ENCODE measurements around the gene SFSWAP.
"Not testable (repeated sequence)": the region's sequence is repeated elsewhere in the genome, so short reads cannot be mapped to it uniquely, and the experiment has no call there.

The SFSWAP gene

GRCh38 chr12:131737150-131737827 is 26.4 kb downstream of the SFSWAP start:
- DNase-seq, result peak; percentile 77

GRCh38 chr12:131738196-131738595 is 27.3 kb downstream of the SFSWAP start:
- no peak for DNase-seq

GRCh38 chr12:131740626-131741025 is 29.7 kb downstream of the SFSWAP start:
- DNase-seq, result no peak

GRCh38 chr12:131742761-131743160 is 31.9 kb downstream of the SFSWAP start:
- DNase-seq, result not testable (repeated sequence)

GRCh38 chr12:131743410-131743809 is 32.5 kb downstream of the SFSWAP start:
- DNase-seq, result not testable (repeated sequence)

- not testable (repeated sequence) for DNase-seq
Measured at GRCh38 chr12:131743880-131744279, 33.0 kb downstream of the SFSWAP start.

- not testable (repeated sequence) for DNase-seq
Measured at GRCh38 chr12:131744675-131745074, 33.8 kb downstream of the SFSWAP start.

- DNase-seq, result no peak
Measured at GRCh38 chr12:131745706-131746105, 34.8 kb downstream of the SFSWAP start.

- no peak for DNase-seq
Measured at GRCh38 chr12:131747276-131748177, 36.6 kb downstream of the SFSWAP start.

- no peak for DNase-seq
Measured at GRCh38 chr12:131749618-131750315, 38.9 kb downstream of the SFSWAP start.

- no peak for DNase-seq
Measured at GRCh38 chr12:131751335-131751734, 40.4 kb downstream of the SFSWAP start.

GRCh38 chr12:131752451-131752850 is 41.6 kb downstream of the SFSWAP start:
- DNase-seq, result no peak

- no peak for DNase-seq
Measured at GRCh38 chr12:131753005-131753404, 42.1 kb downstream of the SFSWAP start.

- DNase-seq, result no peak
Measured at GRCh38 chr12:131753757-131754156, 42.9 kb downstream of the SFSWAP start.

- no peak for DNase-seq
Measured at GRCh38 chr12:131754184-131754583, 43.3 kb downstream of the SFSWAP start.

GRCh38 chr12:131755305-131756113 is 44.6 kb downstream of the SFSWAP start:
- DNase-seq, result no peak

GRCh38 chr12:131756441-131756840 is 45.6 kb downstream of the SFSWAP start:
- DNase-seq, result no peak

- DNase-seq, result no peak
Measured at GRCh38 chr12:131757111-131757510, 46.2 kb downstream of the SFSWAP start.

GRCh38 chr12:131758016-131758739 is 47.3 kb downstream of the SFSWAP start:
- no peak for DNase-seq

- DNase-seq, result no peak
Measured at GRCh38 chr12:131759176-131759575, 48.3 kb downstream of the SFSWAP start.

GRCh38 chr12:131761638-131762037 is 50.7 kb downstream of the SFSWAP start:
- DNase-seq, result no peak

GRCh38 chr12:131764738-131765137 is 53.8 kb downstream of the SFSWAP start:
- DNase-seq, result no peak
